Measurements from ENCODE around the gene MYLK2. TPM values are rescaled to one million over a fixed set of nuclear protein-coding genes. Genes with fewer than 3 reads are reported as not detected.

The MYLK2 gene
- total RNA-seq, 4 donors from 2014 or later, result 0.33 to 0.65 (median 0.52) TPM; not detected in 1

DNA sequence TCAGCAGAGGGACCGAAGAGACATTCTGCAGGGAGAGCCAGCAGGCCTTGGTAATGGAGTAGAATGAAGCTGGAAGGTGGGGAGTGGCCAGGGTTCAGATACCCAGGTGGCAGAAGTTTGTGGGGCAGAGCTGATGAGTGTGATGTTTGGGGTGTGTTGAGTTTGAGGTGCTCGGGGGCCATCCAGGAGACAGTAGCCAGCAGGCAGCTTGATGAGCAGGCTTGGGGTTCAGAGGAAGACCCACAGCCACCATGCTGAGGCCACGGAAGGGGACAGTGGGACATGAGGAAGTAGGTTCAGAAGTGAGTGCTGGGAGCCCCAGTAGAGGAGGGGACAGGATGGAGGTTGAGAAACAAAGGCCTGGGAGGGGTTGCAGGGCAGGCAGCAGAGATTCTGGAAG, 37.4 kb downstream of the MYLK2 start:
- no peaks in the 10 kb centered on the region for H3K36me3 ChIP-seq
- H3K4me1 ChIP-seq, result peaks cover 16 to 26% (median 24%) of the 10 kb centered on the region in 4 donors
- intact Hi-C loops (cut with DNase I), result loop anchor here (10.0 kb wide), 1 partner anchor 238 kb away; no protein-coding TSS in a partner anchor
- no peak overlapping the region for H3K4me3 ChIP-seq
- 78% methylated on average over 3 of the region's 3 CpGs for WGBS
- DNase-seq (ENCODE audit: extremely low spot score), result no peak
- TF ChIP-seq EP300 (IDR thresholded peaks at IDR 0.05) (no peak), POLR2AphosphoS5 (IDR thresholded peaks at IDR 0.05) (no peak), POLR2A (IDR thresholded peaks at IDR 0.05; ENCODE audit: low read depth) (no peak)
- TF ChIP-seq, protein P1, sequence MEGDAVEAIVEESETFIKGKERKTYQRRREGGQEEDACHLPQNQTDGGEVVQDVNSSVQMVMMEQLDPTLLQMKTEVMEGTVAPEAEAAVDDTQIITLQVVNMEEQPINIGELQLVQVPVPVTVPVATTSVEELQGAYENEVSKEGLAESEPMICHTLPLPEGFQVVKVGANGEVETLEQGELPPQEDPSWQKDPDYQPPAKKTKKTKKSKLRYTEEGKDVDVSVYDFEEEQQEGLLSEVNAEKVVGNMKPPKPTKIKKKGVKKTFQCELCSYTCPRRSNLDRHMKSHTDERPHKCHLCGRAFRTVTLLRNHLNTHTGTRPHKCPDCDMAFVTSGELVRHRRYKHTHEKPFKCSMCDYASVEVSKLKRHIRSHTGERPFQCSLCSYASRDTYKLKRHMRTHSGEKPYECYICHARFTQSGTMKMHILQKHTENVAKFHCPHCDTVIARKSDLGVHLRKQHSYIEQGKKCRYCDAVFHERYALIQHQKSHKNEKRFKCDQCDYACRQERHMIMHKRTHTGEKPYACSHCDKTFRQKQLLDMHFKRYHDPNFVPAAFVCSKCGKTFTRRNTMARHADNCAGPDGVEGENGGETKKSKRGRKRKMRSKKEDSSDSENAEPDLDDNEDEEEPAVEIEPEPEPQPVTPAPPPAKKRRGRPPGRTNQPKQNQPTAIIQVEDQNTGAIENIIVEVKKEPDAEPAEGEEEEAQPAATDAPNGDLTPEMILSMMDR (IDR thresholded peaks at IDR 0.05), result no peak
- no peak overlapping the region for H3K27ac ChIP-seq (replicated peaks in 1 of 4)
- H3K27me3 ChIP-seq, result peaks cover 0 to 83% (median 6%) of the 10 kb centered on the region in 4 donors
- no peaks in the 10 kb centered on the region for H3K9me3 ChIP-seq

DNA sequence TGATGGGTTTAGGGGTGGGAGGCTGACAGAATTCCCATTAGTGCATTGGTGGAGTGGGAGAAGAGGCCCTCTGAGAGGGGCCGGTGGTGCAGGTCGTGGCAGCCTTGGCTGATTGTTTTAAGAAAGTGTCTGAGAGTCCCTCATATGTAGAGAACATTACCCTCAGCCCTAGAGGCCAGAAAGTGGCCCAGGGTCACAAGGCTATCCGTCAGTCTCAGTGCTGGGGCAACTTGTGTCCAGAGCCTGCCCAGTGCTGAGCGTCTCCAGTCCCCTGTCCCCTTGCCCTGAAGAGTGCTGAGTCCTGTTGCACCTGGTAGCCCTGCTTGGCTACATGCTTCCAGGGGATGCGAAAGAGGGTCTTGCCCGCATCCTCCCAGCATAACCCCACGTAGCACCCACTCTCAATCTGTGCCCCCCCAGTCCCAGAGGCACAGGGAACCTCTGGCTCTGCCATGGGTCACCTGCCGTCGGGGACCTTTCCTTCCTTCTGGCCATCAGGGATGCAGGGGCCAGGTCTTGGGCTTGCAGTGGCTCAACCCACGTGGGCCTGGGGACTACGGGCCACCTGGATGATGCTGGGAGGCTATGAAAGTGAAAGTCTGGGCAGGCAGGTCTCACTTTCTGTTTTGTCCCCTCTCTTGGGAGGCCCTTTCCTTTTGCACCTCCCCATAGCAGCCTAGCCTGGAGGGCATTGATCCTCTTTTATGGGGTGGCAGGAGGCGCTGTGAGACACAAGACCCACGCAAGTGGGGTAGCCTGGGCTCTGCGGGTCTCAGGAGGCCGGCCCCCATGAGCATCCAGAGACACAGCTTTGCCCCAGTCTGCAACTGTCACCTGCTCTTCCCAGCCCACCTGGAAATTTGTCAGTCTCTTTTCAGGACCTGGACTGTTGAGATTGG, 39.0 kb downstream of the MYLK2 start:
- Histone ChIP-seq H3K9me3 (no peaks in the 10 kb centered on the region), H3K4me3 (no peak overlapping the region), H3K4me1 (peaks cover 20 to 25% (median 23%) of the 10 kb centered on the region in 4 donors), H3K27me3 (peaks cover 0 to 72% (median 6%) of the 10 kb centered on the region in 4 donors), H3K36me3 (no peaks in the 10 kb centered on the region), H3K27ac (replicated peaks in 1 of 4) (no peak overlapping the region)
- no peak for DNase-seq (ENCODE audit: extremely low spot score)
- intact Hi-C loops (cut with DNase I), result loop anchor here (10.0 kb wide), 1 partner anchor 237 kb away; no protein-coding TSS in a partner anchor
- WGBS, result 76% methylated on average over 8 of the region's 15 CpGs
- TF ChIP-seq EP300 (IDR thresholded peaks at IDR 0.05) (no peak), POLR2A (IDR thresholded peaks at IDR 0.05; ENCODE audit: low read depth) (no peak), POLR2AphosphoS5 (IDR thresholded peaks at IDR 0.05) (no peak)
- TF ChIP-seq, protein P1 (IDR thresholded peaks at IDR 0.05), result no peak

DNA sequence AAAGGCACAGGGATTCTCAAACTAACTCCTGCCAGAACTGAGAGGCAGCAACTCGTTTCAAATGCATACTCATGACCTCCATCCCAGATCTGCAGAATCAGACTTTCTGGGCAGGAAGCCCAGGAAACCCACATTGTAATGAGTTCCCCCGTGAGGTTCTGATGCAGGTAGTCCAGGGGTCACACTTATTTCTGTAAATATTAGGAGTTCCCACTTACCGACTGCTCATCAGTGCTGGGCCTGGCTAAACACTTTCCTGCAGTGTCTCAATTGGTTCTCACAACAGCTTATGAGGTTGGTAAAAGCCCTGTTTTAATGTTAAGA, 39.6 kb downstream of the MYLK2 start:
- peaks cover 20 to 25% (median 23%) of the 10 kb centered on the region in 4 donors for H3K4me1 ChIP-seq
- H3K4me3 ChIP-seq, result no peak overlapping the region
- intact Hi-C loops (cut with DNase I), result loop anchor here (10.0 kb wide), 1 partner anchor 236 kb away; no protein-coding TSS in a partner anchor
- H3K27ac ChIP-seq (replicated peaks in 1 of 4), result no peak overlapping the region
- no peaks in the 10 kb centered on the region for H3K36me3 ChIP-seq
- 22% methylated on average over 2 of the region's 3 CpGs for WGBS
- DNase-seq (ENCODE audit: extremely low spot score), result no peak
- peaks cover 0 to 70% (median 6%) of the 10 kb centered on the region in 4 donors for H3K27me3 ChIP-seq
- H3K9me3 ChIP-seq, result no peaks in the 10 kb centered on the region
- TF ChIP-seq EP300 (IDR thresholded peaks at IDR 0.05), result no peak
- TF ChIP-seq, protein P1 (IDR thresholded peaks at IDR 0.05), result no peak

- DNase-seq (ENCODE audit: extremely low spot score), result no peak
Observed at GRCh38 chr20:31859266-31859997, 40.3 kb downstream of the MYLK2 start.

More at GRCh38 chr20:31859266-31859997, 40.3 kb downstream of the MYLK2 start:
- Histone ChIP-seq H3K27ac (replicated peaks in 1 of 4) (no peak overlapping the region), H3K36me3 (no peaks in the 10 kb centered on the region), H3K27me3 (peaks cover 0 to 62% (median 6%) of the 10 kb centered on the region in 4 donors), H3K9me3 (no peaks in the 10 kb centered on the region), H3K4me1 (peaks cover 20 to 25% (median 23%) of the 10 kb centered on the region in 4 donors), H3K4me3 (no peak overlapping the region)
- TF ChIP-seq EP300 (IDR thresholded peaks at IDR 0.05) (no peak), POLR2AphosphoS5 (IDR thresholded peaks at IDR 0.05) (no peak), POLR2A (IDR thresholded peaks at IDR 0.05; ENCODE audit: low read depth) (no peak)
- TF ChIP-seq, protein P1 (IDR thresholded peaks at IDR 0.05), result no peak
- 98% methylated on average over 5 of the region's 5 CpGs for WGBS
- intact Hi-C loops (cut with DNase I), result loop anchor here (10.0 kb wide), 1 partner anchor 235 kb away; no protein-coding TSS in a partner anchor

All from esophagus muscularis mucosa (tissue), 4 donors.